ENCODE measurements around the gene RHCG. TPM values are rescaled to one million over a fixed set of nuclear protein-coding genes. Genes with fewer than 3 reads are reported as not detected.
A peak's percentile ranks its signal among the peaks of the same experiment; 100 is the strongest.

RHCG gene
- total and polyA plus RNA-seq, 2 of the 13 experiments (the other 11 are each of a cell fraction or from before 2014, with no cell fraction given) = not detected

GRCh38 chr15:89459271-89460038 is 36.9 kb downstream of the RHCG start (continued):
- TF ChIP-seq ZNF710 (CRISPR knock-in tag; IDR thresholded peaks at IDR 0.05; ENCODE audit: borderline replicate concordance) = no peak
- no peak for TF ChIP-seq PAWR (CRISPR knock-in tag; IDR thresholded peaks at IDR 0.05; ENCODE audit: borderline replicate concordance)
- TF ChIP-seq MIER2 (CRISPR knock-in tag; IDR thresholded peaks at IDR 0.05) = peak; percentile 37; the same call in 1 of the 2 replicates
- TF ChIP-seq LRRFIP1 (CRISPR knock-in tag; conservative IDR thresholded peaks at IDR 0.05) = no peak
- no peak for TF ChIP-seq ZNF460 (CRISPR knock-in tag; IDR thresholded peaks at IDR 0.05; ENCODE audit: borderline replicate concordance)
- no peak for TF ChIP-seq CEBPG (CRISPR knock-in tag; IDR thresholded peaks at IDR 0.05)
- TF ChIP-seq GATA4 (IDR thresholded peaks at IDR 0.05; ENCODE audit: borderline replicate concordance, low read depth) = no peak
- no peak for TF ChIP-seq REXO4 (CRISPR knock-in tag; IDR thresholded peaks at IDR 0.05; ENCODE audit: borderline replicate concordance)
- TF ChIP-seq CREBL2 (CRISPR knock-in tag; IDR thresholded peaks at IDR 0.05; ENCODE audit: borderline replicate concordance) = no peak
- TF ChIP-seq RORA (CRISPR knock-in tag; IDR thresholded peaks at IDR 0.05) = no peak
- no peak for TF ChIP-seq GABPA (IDR thresholded peaks at IDR 0.05; ENCODE audit: low read depth, low read length)
- no peak for TF ChIP-seq GABPA (CRISPR knock-in tag; IDR thresholded peaks at IDR 0.05; ENCODE audit: low read depth)
- no peak for TF ChIP-seq GTF3A (CRISPR knock-in tag; conservative IDR thresholded peaks at IDR 0.05)
- no peak for TF ChIP-seq ZNF407 (CRISPR knock-in tag; IDR thresholded peaks at IDR 0.05; ENCODE audit: not compliant biosample characterization)
- peak; percentile 11 for TF ChIP-seq KDM6A (CRISPR knock-in tag; IDR thresholded peaks at IDR 0.05; ENCODE audit: low read depth)
- TF ChIP-seq ZNF225 (CRISPR knock-in tag; IDR thresholded peaks at IDR 0.05) = no peak
- TF ChIP-seq BRD4 (CRISPR knock-in tag; IDR thresholded peaks at IDR 0.05) = no peak
